GM19023 (cell line): Measurements from ENCODE around the gene FAM50B.

Experiments used
- ATAC-seq: cut with Tn5 transposase; IDR thresholded peaks from one replicate; pipeline ENCODE4 v1.9.1; 2021; ENCODE audit warnings: mild to moderate bottlenecking, moderate library complexity; ENCODE audit not compliant: unreplicated experiment

Gene FAM50B

DNA sequence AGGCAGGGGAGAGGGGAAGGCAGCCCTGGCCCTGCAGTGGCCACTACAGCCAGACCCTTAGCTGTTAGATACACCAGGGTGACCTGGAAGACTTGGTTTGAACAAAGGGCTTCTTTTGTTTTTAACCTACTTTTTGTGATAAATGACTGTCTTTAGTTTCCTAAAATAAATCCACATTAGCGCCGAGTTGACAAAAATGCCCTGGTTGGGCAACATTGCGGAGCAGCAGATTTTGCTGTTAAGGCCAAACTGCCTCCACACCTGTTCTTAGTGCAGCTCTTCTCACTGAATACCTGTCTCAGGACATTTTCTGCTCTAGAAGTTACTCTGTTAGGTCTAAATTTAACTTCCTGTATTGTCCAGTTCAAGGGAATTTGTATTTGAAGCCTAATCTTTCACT is 42.7 kb downstream of the FAM50B start:
- ATAC-seq = no peak

- no peak for ATAC-seq
These were observed 43.4 kb downstream of the FAM50B start for GRCh38 chr6:3892603-3893002.

DNA sequence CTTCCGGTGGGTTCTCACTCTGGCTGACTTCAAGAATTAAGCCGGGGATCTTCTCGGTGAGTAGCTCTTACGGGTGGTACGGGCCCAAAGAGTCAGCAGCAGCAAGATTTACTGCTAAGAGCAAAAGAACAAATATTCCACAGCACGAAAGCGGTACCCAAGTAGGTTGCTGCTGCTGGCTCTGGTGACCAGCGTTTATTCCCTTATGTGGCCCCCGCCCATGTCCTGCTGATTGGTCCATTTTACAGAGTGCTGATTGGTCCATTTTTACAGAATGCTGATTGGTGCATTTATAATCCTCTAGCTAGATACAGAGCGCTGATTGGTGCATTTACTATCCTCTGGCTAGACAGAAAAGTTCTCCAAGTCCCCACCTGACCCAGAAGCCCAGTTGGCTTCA is 44.3 kb downstream of the FAM50B start:
- no peak for ATAC-seq

GRCh38 chr6:3893917-3894316 is 44.7 kb downstream of the FAM50B start:
- ATAC-seq = no peak

- ATAC-seq = no peak
These were observed 45.6 kb downstream of the FAM50B start for GRCh38 chr6:3894590-3895311.

DNA sequence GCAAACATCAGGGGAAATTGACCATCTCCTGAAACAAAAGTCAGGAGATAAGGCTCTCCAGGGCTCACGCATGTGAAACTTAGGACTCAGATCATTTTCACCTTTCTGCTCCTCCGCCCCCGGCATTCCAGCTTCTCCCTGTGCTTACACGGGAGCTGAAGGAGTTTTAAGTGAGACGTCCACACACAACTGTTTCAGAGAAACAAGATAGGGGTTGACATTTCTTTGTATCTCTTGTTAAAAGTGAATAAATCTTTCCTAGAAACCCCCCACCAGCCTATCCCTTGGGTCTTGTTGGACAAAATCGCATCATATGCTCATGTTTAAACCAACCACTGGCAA is 46.1 kb downstream of the FAM50B start:
- ATAC-seq = no peak

DNA sequence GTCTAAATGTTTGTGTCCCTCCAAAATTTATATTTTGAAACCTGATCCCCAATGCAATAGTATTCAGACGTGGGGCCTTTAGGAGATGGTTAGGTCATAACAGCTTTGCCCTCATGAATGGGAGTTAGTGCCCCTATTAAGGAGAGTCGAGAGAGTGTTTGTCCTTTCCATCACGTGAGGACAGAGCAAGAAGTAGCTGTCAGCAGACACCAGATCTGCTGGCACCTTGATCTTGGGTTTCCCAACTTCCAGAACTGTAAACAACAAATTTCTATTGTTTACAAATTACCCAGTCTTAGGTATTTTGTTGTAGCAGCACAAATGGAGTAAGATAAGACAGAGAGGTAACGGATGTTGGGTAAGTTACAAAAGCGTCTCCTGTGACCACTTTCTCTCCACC is 46.6 kb downstream of the FAM50B start:
- no peak for ATAC-seq

DNA sequence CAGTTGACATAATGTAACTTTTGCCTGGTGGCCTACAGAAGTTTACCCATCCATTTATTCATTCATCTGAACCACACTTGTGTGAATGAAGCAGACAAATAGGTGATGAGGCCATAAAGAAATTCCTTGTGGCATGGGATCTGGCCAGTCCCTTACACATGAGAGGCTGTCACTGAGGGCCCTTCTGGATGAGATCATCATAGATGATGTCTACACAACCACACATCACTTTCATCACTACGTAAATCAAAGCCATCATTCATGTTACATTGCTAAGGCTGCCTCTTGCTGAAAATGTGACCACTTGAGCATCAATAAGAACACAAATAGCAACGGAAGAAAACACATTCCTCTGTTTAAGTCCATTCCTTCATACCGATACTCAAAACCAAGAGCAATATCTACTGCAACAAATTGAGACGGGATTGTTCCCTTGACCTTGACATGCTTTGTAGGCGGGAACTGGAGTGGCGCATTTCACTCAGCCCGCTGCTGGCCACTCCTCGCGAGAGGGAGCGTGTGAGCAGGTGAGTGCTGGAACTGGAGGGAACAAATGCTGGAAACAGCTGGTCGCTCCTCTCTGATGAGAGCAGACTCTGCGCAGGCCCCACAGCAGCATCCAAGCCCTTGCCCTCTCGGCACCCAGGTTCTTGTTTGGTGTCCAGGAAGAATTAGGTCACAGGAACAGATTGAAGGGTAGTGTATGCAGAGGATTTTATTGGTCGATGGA is 49.3 kb downstream of the FAM50B start:
- no peak for ATAC-seq

DNA sequence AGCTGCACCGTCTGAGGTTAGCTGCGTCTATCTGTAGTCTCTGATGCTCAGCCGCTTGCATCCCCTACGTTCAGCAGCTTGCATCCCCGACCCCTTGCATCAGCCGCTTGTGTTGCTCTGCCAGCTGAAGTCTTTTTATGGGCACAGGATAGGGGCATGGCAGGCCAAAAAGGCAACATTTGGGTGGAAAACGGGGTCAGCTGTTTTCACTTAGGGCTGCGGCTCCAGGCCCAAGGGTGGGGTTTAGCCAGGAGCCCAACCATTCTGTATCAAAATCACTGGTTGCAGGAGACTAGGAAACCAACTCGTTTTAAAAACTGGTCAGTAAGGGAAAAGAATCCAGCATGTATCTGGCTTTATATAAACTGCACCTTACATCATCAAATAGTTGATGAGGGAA is 49.9 kb downstream of the FAM50B start:
- no peak for ATAC-seq

DNA sequence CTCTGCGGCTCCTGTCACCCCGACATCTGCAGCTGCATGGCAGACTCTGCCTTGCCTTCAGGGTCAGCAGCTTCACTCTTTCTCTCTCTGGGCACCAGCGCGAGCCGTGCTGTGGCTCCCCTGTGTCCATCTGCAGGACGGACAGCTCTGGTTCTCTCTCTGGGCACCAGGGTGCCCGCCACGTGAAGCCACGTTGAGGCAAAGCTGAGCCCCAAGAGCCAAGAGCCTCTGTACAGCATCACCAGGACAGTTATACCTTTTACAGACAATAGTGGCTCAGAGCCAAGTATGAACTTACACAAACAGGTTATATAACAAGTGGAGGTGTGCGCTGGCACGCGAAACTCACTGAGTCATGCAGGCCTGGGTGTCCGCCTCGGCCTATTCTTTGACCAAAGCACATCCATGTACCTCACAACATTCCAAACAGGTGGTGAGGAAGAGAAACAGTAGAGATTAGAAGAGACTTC is 50.8 kb downstream of the FAM50B start:
- ATAC-seq = no peak
